Stimulated activated CD4-positive, alpha-beta T cell treated with anti-CD3 and anti-CD28 coated beads, Interleukin-15, amount 100 ng/mL, for 48 hours (primary cell): ENCODE data around the gene ZNF227.
"Not testable (repeated sequence)": the region's sequence is repeated elsewhere in the genome, so short reads cannot be mapped to it uniquely, and the experiment has no call there.

Source experiments
- DNase-seq, 2 donors: peaks; one replicate each; pipeline ENCODE4 v3.0.0-alpha.2; 2020; ENCODE audit warnings: low read depth in 2 of 2

ZNF227 gene

GRCh38 chr19:44212250-44212865 is at the start of gene ZNF227:
Gene ZNF227, plus strand, starts transcription at chr19:44212532. Its CDS starts 5,261 bp downstream, at chr19:44217793.
- DNase-seq = peak; percentile 68 to 73

- no peak for DNase-seq
Measured at GRCh38 chr19:44163789-44164188, 48.5 kb upstream of the ZNF227 start.

- DNase-seq = no peak
Measured at GRCh38 chr19:44164327-44164672, 48.0 kb upstream of the ZNF227 start.

GRCh38 chr19:44164673-44165512 is 47.4 kb upstream of the ZNF227 start, which contains the start of gene ZNF226:
Gene ZNF226, plus strand, starts transcription at chr19:44165100. Its CDS starts 4,981 bp downstream, at chr19:44170081.
- peak; percentile 74 to 76 for DNase-seq

GRCh38 chr19:44170660-44171059 is 41.7 kb upstream of the ZNF227 start:
- not testable (repeated sequence) for DNase-seq

GRCh38 chr19:44176590-44176989 is 35.7 kb upstream of the ZNF227 start:
- DNase-seq = no peak

GRCh38 chr19:44180968-44181367 is 31.4 kb upstream of the ZNF227 start:
- no peak for DNase-seq

GRCh38 chr19:44182145-44182544 is 30.2 kb upstream of the ZNF227 start:
- no peak for DNase-seq

- DNase-seq = no peak
Measured at GRCh38 chr19:44190020-44190419, 22.3 kb upstream of the ZNF227 start.

- DNase-seq = no peak
Measured at GRCh38 chr19:44192127-44192526, 20.2 kb upstream of the ZNF227 start.

- DNase-seq = no peak
Measured at GRCh38 chr19:44196772-44197171, 15.6 kb upstream of the ZNF227 start.

GRCh38 chr19:44202470-44202869 is 9.9 kb upstream of the ZNF227 start:
- DNase-seq = no peak

- no peak for DNase-seq
Measured at GRCh38 chr19:44202974-44203373, 9.4 kb upstream of the ZNF227 start.

- not testable (repeated sequence) for DNase-seq
Measured at GRCh38 chr19:44203877-44204276, 8.5 kb upstream of the ZNF227 start.

- no peak for DNase-seq
Measured at GRCh38 chr19:44204772-44205171, 7.6 kb upstream of the ZNF227 start.

GRCh38 chr19:44207126-44207803 is 5.1 kb upstream of the ZNF227 start:
- peak; percentile 66 to 68 for DNase-seq

- no peak for DNase-seq
Measured at GRCh38 chr19:44212866-44213346, 574 bp downstream of the ZNF227 start.

GRCh38 chr19:44219926-44220325 is 7.6 kb downstream of the ZNF227 start:
- not testable (repeated sequence) for DNase-seq

- DNase-seq = not testable (repeated sequence)
Measured at GRCh38 chr19:44220761-44221160, 8.4 kb downstream of the ZNF227 start.

GRCh38 chr19:44221291-44221690 is 9.0 kb downstream of the ZNF227 start:
- DNase-seq = not testable (repeated sequence)

- DNase-seq = no peak
Measured at GRCh38 chr19:44228318-44228717, 16.0 kb downstream of the ZNF227 start.

- no peak for DNase-seq
Measured at GRCh38 chr19:44232867-44233266, 20.5 kb downstream of the ZNF227 start.
